Trophoblast cell (in vitro differentiated cells and primary cell): Measurements from ENCODE around the gene PTPN18.
A peak's percentile ranks its signal among the peaks of the same experiment; 100 is the strongest.

ENCODE experiments used
- DNase-seq, 2 donors: peaks; one replicate each; pipeline ENCODE4 v3.0.0-alpha.2; 2016
- H2AFZ ChIP-seq: 2 replicates; pipeline ENCODE4 v1.6.1; 2013; ENCODE audit warnings: low read length, moderate library complexity, mild to moderate bottlenecking; ENCODE audit not compliant: insufficient read depth, poor library complexity
- H2AK5ac ChIP-seq: 2 replicates; pipeline ENCODE4 v1.6.1; 2013; ENCODE audit warnings: mild to moderate bottlenecking, low read length
- H2BK120ac ChIP-seq: 2 replicates; pipeline ENCODE4 v1.6.1; 2013; ENCODE audit warnings: low read length, mild to moderate bottlenecking, moderate library complexity; ENCODE audit not compliant: insufficient read depth, poor library complexity
- H2BK12ac ChIP-seq: 2 replicates; pipeline ENCODE4 v1.6.1; 2013; ENCODE audit warnings: mild to moderate bottlenecking, low read length, moderate library complexity
- H2BK5ac ChIP-seq: 2 replicates; pipeline ENCODE4 v1.6.1; 2013; ENCODE audit warnings: low read length, low read depth, moderate library complexity, mild to moderate bottlenecking; ENCODE audit not compliant: poor library complexity
- H3K14ac ChIP-seq: 2 replicates; pipeline ENCODE4 v1.6.1; 2013; ENCODE audit warnings: mild to moderate bottlenecking, low read length
- H3K18ac ChIP-seq: 2 replicates; pipeline ENCODE4 v1.6.1; 2013; ENCODE audit warnings: mild to moderate bottlenecking, low read length
- H3K23ac ChIP-seq: 2 replicates; pipeline ENCODE4 v1.6.1; 2013; ENCODE audit warnings: low read length
- H3K27ac ChIP-seq: 2 replicates; pipeline ENCODE4 v1.5.1; 2013; ENCODE audit warnings: low read depth, mild to moderate bottlenecking, inconsistent platforms, low read length, moderate library complexity
- H3K27me3 ChIP-seq: 2 replicates; pipeline ENCODE4 v1.6.1; 2013; ENCODE audit warnings: inconsistent platforms, mild to moderate bottlenecking, low read length, moderate library complexity; ENCODE audit not compliant: insufficient read depth
- H3K36me3 ChIP-seq, 2 experiments: 1 replicate in 1 of 2; 2 replicates in 1 of 2; pipeline ENCODE4 v1.6.1; 2013; ENCODE audit warnings: low read length in 2 of 2, mild to moderate bottlenecking in 2 of 2, moderate library complexity in 1 of 2; ENCODE audit not compliant: insufficient read depth in 2 of 2, control insufficient read depth in 1 of 2
- H3K4ac ChIP-seq: 2 replicates; pipeline ENCODE4 v1.6.1; 2013; ENCODE audit warnings: low read depth, mild to moderate bottlenecking, low read length, moderate library complexity
- H3K4me1 ChIP-seq, 2 experiments: 1 replicate in 1 of 2; 2 replicates in 1 of 2; pipeline ENCODE4 v1.6.1; 2013; ENCODE audit warnings: low read length in 2 of 2, mild to moderate bottlenecking in 2 of 2, moderate library complexity in 1 of 2; ENCODE audit not compliant: insufficient read depth in 2 of 2, control insufficient read depth in 1 of 2
- H3K4me2 ChIP-seq: 2 replicates; pipeline ENCODE4 v1.6.1; 2013; ENCODE audit warnings: inconsistent platforms, mild to moderate bottlenecking, low read length, moderate library complexity
- H3K4me3 ChIP-seq: 2 replicates; pipeline ENCODE4 v1.5.1; 2013; ENCODE audit warnings: mild to moderate bottlenecking, low read depth, low read length, inconsistent platforms
- H3K79me1 ChIP-seq: one replicate; pipeline ENCODE4 v1.6.1; 2013; ENCODE audit warnings: low read length
- H3K79me2 ChIP-seq: 2 replicates; pipeline ENCODE4 v1.6.1; 2013; ENCODE audit warnings: low read length, mild to moderate bottlenecking; ENCODE audit not compliant: control insufficient read depth, insufficient read depth, poor library complexity
- H3K9ac ChIP-seq: 2 replicates; pipeline ENCODE4 v1.6.1; 2013; ENCODE audit warnings: mild to moderate bottlenecking, low read length
- H3K9me3 ChIP-seq: 2 replicates; pipeline ENCODE4 v1.6.1; 2013; ENCODE audit warnings: low read depth, mild to moderate bottlenecking, control low read depth, inconsistent platforms, low read length; ENCODE audit not compliant: insufficient read depth
- H4K12ac ChIP-seq: 2 replicates; pipeline ENCODE4 v1.6.1; 2013; ENCODE audit warnings: low read depth, mild to moderate bottlenecking, low read length, moderate library complexity
- H4K8ac ChIP-seq: 2 replicates; pipeline ENCODE4 v1.6.1; 2013; ENCODE audit warnings: low read depth, mild to moderate bottlenecking, low read length, moderate library complexity
- H4K91ac ChIP-seq: one replicate; pipeline ENCODE4 v1.6.1; 2013; ENCODE audit warnings: low read depth, mild to moderate bottlenecking, low read length, moderate library complexity
- WGBS: extraction: QIAGEN DNeasy Blood & Tissue Kit; methylation state at CpG from one replicate; pipeline ENCODE4 v1.1.7; 2013; ENCODE audit warnings: missing lambda C conversion rate; ENCODE audit not compliant: insufficient read length, insufficient coverage; ENCODE audit errors: extremely low coverage; 5-methylcytosine and 5-hydroxymethylcytosine counted together

Gene PTPN18

GRCh38 chr2:130387071-130387400, 31.2 kb downstream of the PTPN18 start:
- H3K4me2 ChIP-seq: no peak overlapping the region
- no peak overlapping the region for H3K23ac ChIP-seq
- no peak overlapping the region for H3K18ac ChIP-seq
- H3K79me1 ChIP-seq: peaks cover 3% of the 10 kb centered on the region
- H3K36me3 ChIP-seq: no peaks in the 10 kb centered on the region
- no peak overlapping the region for H3K4ac ChIP-seq
- H3K4me1 ChIP-seq: peaks cover 3 to 6% of the 10 kb centered on the region in 2 experiments
- no peak overlapping the region for H3K4me3 ChIP-seq
- H4K91ac ChIP-seq: no peak overlapping the region
- H2BK120ac ChIP-seq: no peak overlapping the region
- no CpG with 5 or more reads among the region's 4 CpGs for WGBS
- no peak overlapping the region for H2AK5ac ChIP-seq
- no peak overlapping the region for H4K8ac ChIP-seq
- no peaks in the 10 kb centered on the region for H3K27me3 ChIP-seq
- no peak overlapping the region for H4K12ac ChIP-seq
- no peak overlapping the region for H3K9ac ChIP-seq
- H2BK12ac ChIP-seq: no peak overlapping the region
- no peak for DNase-seq
- no peak overlapping the region for H3K27ac ChIP-seq
- H3K9me3 ChIP-seq: peaks cover 8% of the 10 kb centered on the region
- H2BK5ac ChIP-seq: no peak overlapping the region
- peaks cover 3% of the 10 kb centered on the region for H3K79me2 ChIP-seq
- no peak overlapping the region for H3K14ac ChIP-seq
- H2AFZ ChIP-seq: no peak overlapping the region

- H3K4me3 ChIP-seq: peak overlapping the region; percentile 59
- no peak overlapping the region for H2BK12ac ChIP-seq
- no peaks in the 10 kb centered on the region for H3K36me3 ChIP-seq
- no peak overlapping the region for H4K91ac ChIP-seq
- no peak overlapping the region for H2AFZ ChIP-seq
- H4K12ac ChIP-seq: no peak overlapping the region
- no peak overlapping the region for H3K18ac ChIP-seq
- no peaks in the 10 kb centered on the region for H3K27me3 ChIP-seq
- H3K79me1 ChIP-seq: peaks cover 3% of the 10 kb centered on the region
- H3K4ac ChIP-seq: no peak overlapping the region
- peaks cover 3 to 6% of the 10 kb centered on the region in 2 experiments for H3K4me1 ChIP-seq
- H2BK5ac ChIP-seq: no peak overlapping the region
- H4K8ac ChIP-seq: no peak overlapping the region
- H2BK120ac ChIP-seq: no peak overlapping the region
- no peak overlapping the region for H3K9ac ChIP-seq
- peaks cover 3% of the 10 kb centered on the region for H3K79me2 ChIP-seq
- peaks cover 3% of the 10 kb centered on the region for H3K9me3 ChIP-seq
- H3K23ac ChIP-seq: no peak overlapping the region
- H3K14ac ChIP-seq: no peak overlapping the region
- DNase-seq: no peak
- H2AK5ac ChIP-seq: no peak overlapping the region
- H3K27ac ChIP-seq: no peak overlapping the region
- no peak overlapping the region for H3K4me2 ChIP-seq
- WGBS: no CpG with 5 or more reads among the region's 4 CpGs
These were observed 31.9 kb downstream of the PTPN18 start for GRCh38 chr2:130387804-130388203.

- Histone ChIP-seq H3K27ac (no peak overlapping the region), H2BK120ac (no peak overlapping the region), H2AFZ (no peak overlapping the region), H2BK5ac (no peak overlapping the region), H3K79me1 (peaks cover 3% of the 10 kb centered on the region), H3K27me3 (no peaks in the 10 kb centered on the region), H2BK12ac (no peak overlapping the region), H3K36me3 (no peaks in the 10 kb centered on the region), H3K18ac (no peak overlapping the region), H4K8ac (no peak overlapping the region), H3K4ac (no peak overlapping the region), H3K23ac (no peak overlapping the region), H3K4me3 (no peak overlapping the region), H3K14ac (no peak overlapping the region), H2AK5ac (no peak overlapping the region), H4K91ac (no peak overlapping the region), H3K9ac (no peak overlapping the region), H3K9me3 (peaks cover 2% of the 10 kb centered on the region), H3K4me2 (no peak overlapping the region), H3K79me2 (peaks cover 3% of the 10 kb centered on the region), H3K4me1 (peaks cover 6 to 10% of the 10 kb centered on the region in 2 experiments), H4K12ac (no peak overlapping the region)
- DNase-seq: no peak
- no CpG with 5 or more reads among the region's 8 CpGs for WGBS
These were observed 32.5 kb downstream of the PTPN18 start for GRCh38 chr2:130388221-130388907.

- no peak overlapping the region for H4K91ac ChIP-seq
- no peaks in the 10 kb centered on the region for H3K36me3 ChIP-seq
- no peak overlapping the region for H3K23ac ChIP-seq
- no peak overlapping the region for H2BK5ac ChIP-seq
- WGBS: no CpG with 5 or more reads among the region's 6 CpGs
- H2AFZ ChIP-seq: no peak overlapping the region
- H3K9ac ChIP-seq: no peak overlapping the region
- no peaks in the 10 kb centered on the region for H3K27me3 ChIP-seq
- peaks cover 3% of the 10 kb centered on the region for H3K79me1 ChIP-seq
- no peak overlapping the region for H2BK12ac ChIP-seq
- no peak overlapping the region for H3K4me2 ChIP-seq
- no peak overlapping the region for H3K4me3 ChIP-seq
- no peak overlapping the region for H3K4ac ChIP-seq
- peaks cover 3% of the 10 kb centered on the region for H3K79me2 ChIP-seq
- peaks cover 6 to 13% of the 10 kb centered on the region in 2 experiments for H3K4me1 ChIP-seq
- no peak overlapping the region for H3K18ac ChIP-seq
- H3K27ac ChIP-seq: no peak overlapping the region
- H4K8ac ChIP-seq: no peak overlapping the region
- peaks cover 2% of the 10 kb centered on the region for H3K9me3 ChIP-seq
- no peak for DNase-seq
- no peak overlapping the region for H2BK120ac ChIP-seq
- no peak overlapping the region for H2AK5ac ChIP-seq
- no peak overlapping the region for H3K14ac ChIP-seq
- no peak overlapping the region for H4K12ac ChIP-seq
These were observed 33.5 kb downstream of the PTPN18 start for GRCh38 chr2:130389358-130389757.
